ENCODE results near the gene CSNK1D. TPM values are rescaled to one million over a fixed set of nuclear protein-coding genes. Genes with fewer than 3 reads are reported as not detected.

CSNK1D gene
- total and polyA plus RNA-seq, 7 donors: 73.5 to 139 (median 115) TPM

DNA sequence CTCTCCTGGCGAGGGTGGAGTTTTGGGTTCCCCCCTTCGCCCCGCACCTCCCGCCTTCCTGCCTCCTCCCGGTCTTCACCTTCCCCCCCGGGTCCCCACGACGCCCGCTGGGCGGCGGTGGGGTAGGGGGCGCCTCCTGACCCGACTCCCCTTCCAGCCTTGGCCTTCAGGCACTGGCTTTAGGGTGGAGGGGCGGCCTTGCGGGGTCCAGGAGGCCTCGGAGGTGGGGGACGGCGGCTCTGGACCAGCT is 42.3 kb downstream of the CSNK1D start:
- Histone ChIP-seq H3K27me3 (ENCODE audit: insufficient read depth in 3 of 3, low read length in 2 of 3) (no peaks in the 10 kb centered on the region), H3K27ac (peak overlapping the region; percentile 77), H3K4me3 (peak overlapping the region; percentile 75), H3K9me3 (no peaks in the 10 kb centered on the region), H3K36me3 (ENCODE audit: insufficient read depth in 1 of 2, low read depth in 1 of 2) (no peaks in the 10 kb centered on the region), H3K4me1 (peaks cover 57% of the 10 kb centered on the region)
- intact Hi-C loops (cut with DNase I): no loop called here
- WGBS, 3 donors: 14 to 22% (median 16%) methylated on average over 10 to 18 of the region's 18 CpGs
- TF ChIP-seq, protein P1, sequence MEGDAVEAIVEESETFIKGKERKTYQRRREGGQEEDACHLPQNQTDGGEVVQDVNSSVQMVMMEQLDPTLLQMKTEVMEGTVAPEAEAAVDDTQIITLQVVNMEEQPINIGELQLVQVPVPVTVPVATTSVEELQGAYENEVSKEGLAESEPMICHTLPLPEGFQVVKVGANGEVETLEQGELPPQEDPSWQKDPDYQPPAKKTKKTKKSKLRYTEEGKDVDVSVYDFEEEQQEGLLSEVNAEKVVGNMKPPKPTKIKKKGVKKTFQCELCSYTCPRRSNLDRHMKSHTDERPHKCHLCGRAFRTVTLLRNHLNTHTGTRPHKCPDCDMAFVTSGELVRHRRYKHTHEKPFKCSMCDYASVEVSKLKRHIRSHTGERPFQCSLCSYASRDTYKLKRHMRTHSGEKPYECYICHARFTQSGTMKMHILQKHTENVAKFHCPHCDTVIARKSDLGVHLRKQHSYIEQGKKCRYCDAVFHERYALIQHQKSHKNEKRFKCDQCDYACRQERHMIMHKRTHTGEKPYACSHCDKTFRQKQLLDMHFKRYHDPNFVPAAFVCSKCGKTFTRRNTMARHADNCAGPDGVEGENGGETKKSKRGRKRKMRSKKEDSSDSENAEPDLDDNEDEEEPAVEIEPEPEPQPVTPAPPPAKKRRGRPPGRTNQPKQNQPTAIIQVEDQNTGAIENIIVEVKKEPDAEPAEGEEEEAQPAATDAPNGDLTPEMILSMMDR (IDR thresholded peaks at IDR 0.05): no peak
- DNase-seq: no peak
- ATAC-seq: no peak

DNA sequence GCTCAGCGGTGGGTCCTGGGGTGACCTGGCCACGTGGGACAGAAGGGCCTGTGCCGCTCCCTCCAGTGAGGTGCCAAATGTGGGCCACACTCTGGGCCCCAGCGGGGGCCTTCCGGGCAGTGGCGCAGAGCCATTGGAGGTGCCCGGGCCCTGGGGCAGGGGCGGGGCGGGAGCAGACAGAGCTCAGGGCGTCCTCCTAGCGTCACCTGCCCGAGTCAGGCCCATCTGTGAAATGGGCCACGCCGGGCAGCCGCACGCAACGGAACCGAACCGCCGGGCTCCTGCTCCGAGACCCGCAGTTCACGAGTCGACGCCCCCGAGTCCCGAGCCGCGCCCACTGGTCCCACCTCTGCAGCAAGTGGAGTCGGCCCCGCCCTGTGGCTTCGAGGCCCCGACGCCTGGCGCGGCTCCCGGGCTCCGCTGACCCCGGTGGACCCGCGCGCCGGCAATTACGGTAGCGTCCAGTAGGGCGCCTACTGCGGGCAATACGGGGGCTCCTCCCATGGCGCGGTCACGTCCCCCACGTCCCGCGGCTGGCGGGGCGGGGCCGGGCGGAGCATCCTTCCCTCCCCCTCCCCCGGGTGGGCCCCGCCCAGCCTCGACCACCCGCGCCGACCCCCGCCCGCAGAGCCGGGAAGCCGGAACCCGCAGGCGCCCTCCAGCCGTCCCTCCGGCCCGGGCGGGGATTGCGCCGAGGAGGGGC is 42.7 kb downstream of the CSNK1D start:
- no peaks in the 10 kb centered on the region for H3K36me3 ChIP-seq (ENCODE audit: insufficient read depth in 1 of 2, low read depth in 1 of 2)
- peaks cover 54% of the 10 kb centered on the region for H3K4me1 ChIP-seq
- peak overlapping the region; percentile 75 for H3K4me3 ChIP-seq
- TF ChIP-seq, protein P1 (IDR thresholded peaks at IDR 0.05): peak; percentile 53
- intact Hi-C loops (cut with DNase I): no loop called here
- ATAC-seq: peak; percentile 39 to 58 (median 48)
- H3K9me3 ChIP-seq: no peaks in the 10 kb centered on the region
- no peaks in the 10 kb centered on the region for H3K27me3 ChIP-seq (ENCODE audit: insufficient read depth in 3 of 3, low read length in 2 of 3)
- 8 to 18% (median 15%) methylated on average over 47 to 76 of the region's 76 CpGs for WGBS, 3 donors
- peak overlapping the region; percentile 77 for H3K27ac ChIP-seq
- peak; percentile 90 to 93 for DNase-seq

DNA sequence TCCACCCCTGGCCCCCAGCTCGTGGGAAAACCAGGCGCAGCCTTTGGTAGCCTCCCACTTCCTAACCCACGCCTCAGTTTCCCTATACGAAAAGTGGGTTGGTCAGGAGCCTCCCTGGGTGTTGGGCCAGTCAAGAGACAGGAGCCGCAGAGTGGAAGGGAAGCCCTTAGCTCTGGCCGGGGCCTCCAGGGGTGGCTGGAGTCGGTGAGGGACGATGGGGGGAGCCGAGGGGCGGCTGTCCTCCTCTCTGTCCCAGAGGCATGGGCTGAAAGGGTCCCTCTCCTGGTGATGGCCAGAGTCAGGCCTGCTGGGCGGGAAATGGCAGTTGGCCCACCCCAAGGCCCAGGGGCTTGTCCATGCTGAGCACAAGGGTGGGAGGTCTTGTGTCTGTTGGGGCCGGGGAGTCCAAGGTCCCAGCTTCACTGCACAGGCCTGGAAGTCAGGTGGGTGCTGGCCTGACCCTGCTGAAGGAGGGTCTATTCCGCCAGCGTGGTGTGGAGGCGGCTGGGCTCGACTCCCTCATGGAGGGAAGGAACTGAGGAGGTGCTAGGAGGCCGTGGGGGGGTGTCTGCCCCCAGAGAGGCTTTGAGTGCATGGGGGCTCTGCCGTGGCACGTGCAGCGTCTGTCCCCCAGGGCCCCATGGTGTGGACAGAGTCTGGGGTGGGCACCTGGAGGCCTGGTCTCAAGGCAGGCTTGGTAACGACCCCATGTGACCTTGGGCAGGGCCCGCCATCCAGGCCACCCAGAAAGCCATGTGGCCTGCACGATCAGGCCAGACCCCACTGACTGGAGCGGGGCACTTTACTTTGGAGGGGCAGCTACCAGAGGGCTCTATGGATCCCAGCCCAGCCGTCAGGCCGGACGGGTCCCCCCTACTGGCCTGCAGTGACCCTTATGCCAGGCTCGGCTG is 43.5 kb downstream of the CSNK1D start:
- Histone ChIP-seq H3K4me1 (peaks cover 54% of the 10 kb centered on the region), H3K9me3 (no peaks in the 10 kb centered on the region), H3K4me3 (peak overlapping the region; percentile 75), H3K36me3 (ENCODE audit: insufficient read depth in 1 of 2, low read depth in 1 of 2) (no peaks in the 10 kb centered on the region), H3K27me3 (ENCODE audit: insufficient read depth in 3 of 3, low read length in 2 of 3) (no peaks in the 10 kb centered on the region), H3K27ac (peak overlapping the region; percentile 77)
- intact Hi-C loops (cut with DNase I): no loop called here
- 48 to 62% (median 53%) methylated on average over 26 to 28 of the region's 28 CpGs for WGBS, 3 donors
- ATAC-seq (no peak), DNase-seq (peak; percentile 26 to 61)
- TF ChIP-seq, protein P1 (IDR thresholded peaks at IDR 0.05): no peak

DNA sequence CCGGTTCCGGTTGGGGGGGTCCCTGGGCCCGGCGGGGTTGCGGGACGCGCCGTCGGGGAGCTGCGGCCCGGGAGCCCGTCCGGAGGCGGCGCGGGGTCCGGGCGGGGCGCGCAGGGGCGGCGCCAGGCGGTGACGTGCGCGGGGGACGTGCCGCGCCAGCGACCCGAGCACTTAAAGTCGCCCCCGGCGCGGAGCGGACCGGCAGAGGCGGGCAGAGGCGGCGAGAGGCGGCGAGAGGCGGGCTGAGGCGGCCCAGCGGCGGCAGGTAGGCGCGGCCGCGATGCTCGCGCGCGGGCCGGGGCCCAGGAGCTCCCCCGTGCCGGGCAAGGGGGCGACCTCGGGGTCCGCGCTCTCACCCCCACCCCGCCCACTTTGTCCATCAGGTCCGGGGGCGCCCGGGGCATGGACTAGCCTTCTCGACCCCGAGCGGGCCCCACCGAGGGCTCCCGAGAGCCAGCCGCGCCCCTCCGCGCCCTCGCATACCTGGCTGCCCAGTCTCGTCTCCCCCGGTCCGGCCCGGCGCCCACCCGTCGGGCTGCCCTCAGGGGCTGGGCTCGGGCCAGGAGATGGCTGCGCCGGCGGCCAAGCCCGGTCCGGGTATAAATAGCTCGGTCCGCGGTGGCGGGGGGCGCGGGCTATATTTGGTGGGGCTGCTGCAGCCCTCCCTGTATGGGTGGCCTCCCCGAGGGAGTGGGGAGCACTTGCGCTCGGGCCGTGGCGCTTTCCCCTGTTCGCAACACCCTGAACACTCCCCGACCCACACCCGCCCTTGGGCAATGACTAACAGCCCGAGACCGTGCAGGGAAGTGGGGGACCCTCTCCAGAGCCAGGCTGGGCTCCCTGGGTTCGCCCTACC is 44.4 kb downstream of the CSNK1D start, which contains the start of gene SLC16A3:
TSS of gene SLC16A3 (plus strand) at position 201 of the 856 bp plus-strand sequence. CDS start 6,967 bp downstream, outside the sequence.
- intact Hi-C loops (cut with DNase I): no loop called here
- no peaks in the 10 kb centered on the region for H3K9me3 ChIP-seq
- H3K36me3 ChIP-seq (ENCODE audit: insufficient read depth in 1 of 2, low read depth in 1 of 2): no peaks in the 10 kb centered on the region
- peak within 1 kb of the TSS; percentile 77 for H3K27ac ChIP-seq
- peaks cover 52% of the 10 kb centered on the region for H3K4me1 ChIP-seq
- peak within 1 kb of the TSS; percentile 75 for H3K4me3 ChIP-seq
- WGBS, 3 donors: 6 to 12% (median 9%) methylated on average over 41 to 105 of the region's 105 CpGs
- TF ChIP-seq, protein P1 (IDR thresholded peaks at IDR 0.05): no peak
- no peaks in the 10 kb centered on the region for H3K27me3 ChIP-seq (ENCODE audit: insufficient read depth in 3 of 3, low read length in 2 of 3)
- peak in 1 of 4 donors; percentile 4 for ATAC-seq
- DNase-seq: peak; percentile 74 to 82
